HG02852 (cell line): ENCODE measurements around the gene RTL5.
"Not testable (repeated sequence)": the region's sequence is repeated elsewhere in the genome, so short reads cannot be mapped to it uniquely, and the experiment has no call there.

ENCODE experiments used
- ATAC-seq: cut with Tn5 transposase; IDR thresholded peaks from one replicate; pipeline ENCODE4 v1.9.1; 2021; ENCODE audit warnings: mild to moderate bottlenecking, moderate library complexity; ENCODE audit not compliant: unreplicated experiment

Gene RTL5

DNA sequence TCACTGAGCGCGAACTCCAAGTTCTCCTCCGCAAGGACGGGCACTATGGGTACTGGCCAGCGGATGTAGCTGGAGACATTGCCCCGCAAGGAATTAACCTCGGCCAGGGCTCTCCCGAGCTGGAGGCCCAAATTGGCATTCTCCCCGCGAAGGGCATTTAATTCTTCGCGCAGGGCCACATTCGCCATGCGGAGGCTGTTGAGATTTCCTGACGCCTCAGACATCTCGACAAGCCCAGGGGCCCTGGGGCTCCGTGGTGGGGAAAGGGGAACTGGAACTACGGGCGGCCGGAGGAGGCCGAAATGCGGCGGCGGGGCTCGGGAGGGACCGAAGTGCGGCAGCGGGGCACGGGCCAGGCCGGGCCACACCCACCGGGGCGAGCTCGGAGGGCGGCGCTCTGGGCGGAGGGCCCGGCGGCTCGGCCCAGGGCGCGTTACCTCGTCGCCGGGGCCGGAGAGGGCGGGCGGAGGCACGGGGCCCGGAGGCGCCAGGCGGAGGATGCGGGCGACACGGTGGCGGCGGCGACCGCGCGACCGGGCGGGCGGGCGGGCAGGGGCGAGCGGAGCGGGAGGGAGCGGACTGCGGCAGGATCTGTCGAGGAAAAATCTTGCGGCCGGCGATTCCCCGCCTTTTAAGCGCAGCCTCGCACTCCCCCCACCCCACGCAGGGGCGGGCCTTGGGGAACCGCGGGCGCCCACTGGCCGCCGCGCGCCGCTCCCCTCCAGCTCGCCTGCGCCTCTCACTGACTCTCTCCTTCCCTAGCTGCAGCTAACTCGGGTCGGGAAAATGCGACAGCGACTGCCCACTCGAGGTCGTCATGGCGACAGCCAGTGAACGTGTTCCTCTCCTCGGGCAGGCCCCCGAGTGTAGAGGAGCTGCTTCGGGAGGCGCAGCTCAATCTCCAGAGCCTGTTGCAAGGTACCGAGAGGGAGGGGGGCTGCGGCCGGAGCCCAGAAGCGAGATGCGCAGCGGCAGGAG lies at the start of gene RTL5:
RTL5 (minus strand) TSS at position 599 of the 978 bp plus-strand sequence.
- peak; percentile 60 for ATAC-seq

DNA sequence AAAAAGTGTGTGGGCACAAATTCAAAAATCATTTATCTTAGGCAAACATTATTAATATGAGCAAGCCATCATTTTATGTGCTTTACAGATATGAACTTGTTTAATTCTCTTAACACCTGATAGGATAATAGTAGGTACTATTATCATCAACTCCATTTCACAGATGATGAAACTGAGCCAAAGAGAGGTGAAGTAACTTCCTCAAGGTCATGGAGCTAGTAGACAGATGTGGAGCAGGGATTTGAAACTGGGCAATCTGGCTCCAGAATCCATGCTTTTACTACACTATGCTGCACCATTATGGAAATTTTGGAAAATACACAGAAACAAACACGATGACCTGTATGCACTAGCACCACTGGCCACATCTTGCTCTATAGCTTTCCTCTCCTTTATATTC lies 48.8 kb upstream of the RTL5 start:
- ATAC-seq = no peak

DNA sequence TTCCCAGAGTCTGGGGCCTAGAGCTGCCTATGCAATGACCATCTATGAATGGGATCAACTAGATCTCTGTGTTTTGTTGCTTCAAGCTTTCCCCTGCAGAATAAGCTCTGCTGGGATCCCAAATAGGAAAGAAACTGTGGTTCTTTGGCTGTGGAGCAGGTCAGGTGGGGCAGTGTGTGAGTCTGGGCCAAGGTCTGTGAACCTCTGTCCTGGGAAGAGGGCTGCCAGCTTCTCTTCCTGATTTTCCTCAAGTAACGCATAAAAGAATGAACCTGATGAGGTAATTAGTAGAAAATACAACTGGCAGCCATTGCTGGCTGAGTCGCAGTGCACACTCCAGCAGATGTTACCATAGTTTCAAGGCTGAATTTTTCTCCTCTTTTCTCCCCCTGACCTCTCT lies 45.3 kb upstream of the RTL5 start:
- ATAC-seq = no peak

DNA sequence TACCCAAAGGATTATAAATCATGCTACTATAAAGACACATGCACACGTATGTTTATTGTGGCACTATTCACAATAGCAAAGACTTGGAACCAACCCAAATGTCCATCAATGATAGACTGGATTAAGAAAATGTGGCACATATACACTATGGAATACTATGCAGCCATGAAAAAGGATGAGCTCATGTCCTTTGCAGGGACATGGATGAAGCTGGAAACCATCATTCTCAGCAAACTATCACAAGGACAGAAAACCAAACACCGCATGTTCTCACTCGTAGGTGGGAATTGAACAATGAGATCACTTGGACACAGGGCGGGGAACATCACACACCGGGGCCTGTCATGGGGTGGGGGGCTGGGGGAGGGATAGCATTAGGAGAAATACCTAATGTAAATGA lies 44.6 kb upstream of the RTL5 start:
- ATAC-seq = not testable (repeated sequence)

DNA sequence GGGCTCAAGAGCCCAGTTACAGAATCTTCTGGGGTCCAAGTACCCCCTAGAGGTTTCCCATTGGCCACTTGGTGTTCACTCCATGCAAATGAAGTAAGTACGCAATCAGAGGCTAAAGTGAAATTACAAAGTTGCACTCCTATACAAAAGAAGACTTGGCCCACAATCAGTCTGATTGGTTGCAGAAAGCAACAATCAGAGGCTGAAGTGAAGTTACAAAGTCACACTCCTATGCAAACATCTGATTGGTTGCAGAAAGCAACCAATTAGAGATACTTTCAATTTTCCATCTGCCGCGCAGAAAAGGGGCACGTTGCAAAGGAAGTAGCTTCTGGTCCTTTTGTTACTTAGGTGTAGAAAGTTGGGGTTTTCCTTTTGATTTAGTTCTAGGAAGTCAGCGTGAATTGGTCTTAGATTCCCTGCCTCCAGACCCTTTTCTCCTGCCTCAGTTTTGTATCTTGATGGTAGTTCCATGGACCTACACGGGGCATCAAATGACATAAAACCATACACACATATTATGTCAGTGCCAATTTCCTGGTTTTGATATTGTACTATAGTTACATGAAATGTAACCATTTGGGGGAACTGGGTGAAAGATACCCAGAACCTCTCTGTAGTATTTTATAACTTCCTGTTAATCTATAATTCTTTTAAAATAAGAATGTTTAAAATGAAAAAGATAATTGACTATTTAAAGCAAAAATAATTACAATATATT lies 37.5 kb upstream of the RTL5 start:
- no peak for ATAC-seq

DNA sequence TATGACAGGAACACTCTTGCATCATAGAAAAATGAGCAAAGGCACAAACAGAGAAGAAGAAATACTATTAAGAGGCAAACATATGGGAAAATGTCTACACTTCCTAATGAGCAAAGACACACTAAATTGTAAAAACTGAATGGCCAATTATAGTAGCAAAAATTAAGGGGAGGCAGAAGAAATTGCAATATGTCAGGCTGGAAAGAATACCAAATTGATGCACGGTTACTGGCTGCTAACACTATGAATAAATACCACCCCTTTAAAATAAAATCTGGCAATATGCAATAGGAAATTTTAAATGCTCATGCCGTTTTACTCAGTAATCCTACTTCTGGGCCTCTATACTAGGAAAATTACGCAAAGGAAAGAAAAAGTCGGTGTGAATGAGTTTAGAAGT lies 33.8 kb upstream of the RTL5 start:
- no peak for ATAC-seq

DNA sequence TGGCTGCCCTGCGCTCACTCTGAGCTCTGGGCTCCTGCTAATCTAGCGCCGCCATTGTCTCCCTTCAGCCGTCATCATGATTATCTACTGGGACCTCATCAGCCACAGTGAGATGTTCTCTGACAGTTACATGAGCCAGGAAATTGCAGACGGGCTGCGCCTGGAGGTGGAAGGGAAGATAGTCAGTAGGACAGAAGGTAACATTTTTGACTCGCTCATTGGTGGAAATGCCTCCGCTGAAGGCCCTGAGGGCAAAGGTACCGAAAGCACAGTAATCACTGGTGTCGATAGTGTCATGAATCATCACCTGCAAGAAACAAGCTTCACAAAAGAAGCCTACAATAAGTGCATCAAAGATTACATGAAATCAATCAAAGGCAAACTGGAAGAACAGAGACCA lies 28.1 kb upstream of the RTL5 start:
- ATAC-seq = no peak

DNA sequence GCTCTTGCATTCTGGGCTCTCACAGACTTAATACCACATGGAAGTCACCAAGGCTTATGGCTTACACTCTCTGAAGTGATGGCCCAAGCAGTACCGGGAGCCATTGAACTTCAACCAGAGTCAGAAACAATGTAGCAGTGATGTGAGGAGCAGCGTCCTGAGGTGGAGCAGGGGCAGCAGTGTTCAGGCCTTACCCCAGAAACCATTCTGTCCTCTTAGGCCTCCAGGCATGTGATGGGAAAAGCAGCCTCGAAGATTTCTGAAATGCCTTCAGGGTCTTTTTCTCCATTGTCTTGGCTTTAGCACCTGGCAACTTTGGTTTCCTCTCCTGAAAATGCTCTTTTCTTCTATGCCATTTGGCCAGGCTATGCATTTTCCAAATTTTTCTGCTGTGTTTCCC lies 27.1 kb upstream of the RTL5 start:
- no peak for ATAC-seq

DNA sequence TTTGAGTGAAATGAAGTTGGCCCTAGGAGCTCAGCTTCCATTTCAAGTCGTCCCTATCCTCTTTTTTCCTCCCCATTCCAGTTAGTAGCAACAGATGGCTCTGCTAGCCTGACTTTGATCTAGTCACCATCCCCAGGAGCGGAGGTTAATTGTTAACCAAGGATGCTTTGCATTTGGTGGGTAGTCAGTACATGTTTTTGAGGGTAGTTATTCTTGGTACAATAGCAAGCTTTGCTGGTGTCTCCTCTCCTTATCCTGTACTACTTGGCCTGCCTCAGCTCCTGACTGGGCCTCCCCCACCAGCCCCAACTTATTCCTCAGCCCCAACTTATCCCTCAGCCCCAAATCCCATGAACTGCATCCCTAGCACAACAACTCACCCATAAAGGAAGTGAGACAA lies 14.8 kb upstream of the RTL5 start:
- ATAC-seq = no peak

DNA sequence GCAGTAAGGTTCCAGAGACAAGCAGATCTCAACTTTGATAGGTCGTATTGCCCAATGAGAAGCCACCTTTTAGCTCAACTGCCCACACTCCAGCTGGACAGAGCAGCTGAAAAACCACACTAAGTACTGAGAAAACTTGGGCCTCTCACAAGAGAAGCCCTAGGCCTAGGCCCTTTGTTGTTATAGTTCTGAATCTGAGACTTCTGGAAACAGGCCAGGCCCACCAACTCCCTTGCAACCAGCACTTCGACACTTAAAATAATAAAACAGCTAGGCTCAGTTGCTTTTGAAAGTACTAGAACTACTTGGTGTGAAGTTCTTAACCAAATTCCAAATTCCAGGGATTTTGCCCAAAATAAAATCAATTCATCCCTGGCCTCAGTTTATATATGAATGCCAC lies 13.5 kb upstream of the RTL5 start:
- no peak for ATAC-seq

DNA sequence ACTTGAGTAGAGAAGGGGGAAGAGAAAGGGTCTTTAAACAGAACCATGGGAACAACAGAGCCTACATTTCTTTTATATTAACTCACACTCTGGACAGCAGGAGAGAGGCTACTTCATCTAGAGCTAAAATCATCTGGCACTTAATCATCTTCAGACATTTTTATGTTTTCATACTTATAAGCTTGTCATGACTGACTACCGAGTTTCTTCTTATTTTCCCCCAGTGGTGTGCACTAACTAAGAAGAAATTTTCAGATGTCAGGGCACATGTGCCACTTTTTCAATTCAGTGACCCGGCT lies 11.8 kb upstream of the RTL5 start:
- ATAC-seq = no peak

DNA sequence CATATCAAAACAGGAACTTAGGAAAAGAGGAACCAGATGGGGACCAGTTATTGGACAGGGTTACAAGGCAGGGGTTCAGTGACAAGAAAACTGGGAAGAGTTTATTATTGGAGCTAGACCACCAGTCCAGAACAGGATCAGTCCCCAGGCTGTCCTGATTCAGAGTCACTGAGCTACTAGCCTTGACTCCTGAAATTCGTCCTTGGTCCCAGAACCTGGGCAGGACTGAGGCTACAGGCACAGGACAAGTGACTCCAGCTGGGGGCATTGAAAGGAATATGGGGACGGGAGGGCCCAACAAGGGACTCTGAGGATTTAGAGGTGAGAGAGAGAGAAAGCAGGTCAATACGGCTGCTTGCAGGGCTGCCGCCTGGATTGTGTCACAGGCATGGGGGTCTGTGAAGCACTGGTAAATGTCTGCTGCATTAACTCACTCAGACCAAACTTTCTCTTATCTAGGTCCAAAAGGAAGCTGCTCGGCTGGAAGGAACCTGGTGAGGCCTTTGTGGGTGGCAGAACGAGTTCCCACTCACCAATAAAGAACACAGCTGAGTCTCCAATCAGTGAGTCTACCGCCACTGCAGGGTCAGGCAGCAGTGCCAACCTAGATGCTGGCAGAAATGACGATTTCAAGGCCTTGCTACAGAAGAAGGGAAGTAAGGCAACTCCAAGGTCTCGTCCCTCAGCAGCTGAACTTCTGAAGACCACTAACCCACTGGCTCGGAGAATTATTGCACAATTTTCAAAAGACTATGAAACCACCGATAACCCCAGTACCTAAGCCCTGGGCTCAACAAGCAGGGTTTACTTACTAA lies 11.3 kb upstream of the RTL5 start:
- ATAC-seq = no peak

DNA sequence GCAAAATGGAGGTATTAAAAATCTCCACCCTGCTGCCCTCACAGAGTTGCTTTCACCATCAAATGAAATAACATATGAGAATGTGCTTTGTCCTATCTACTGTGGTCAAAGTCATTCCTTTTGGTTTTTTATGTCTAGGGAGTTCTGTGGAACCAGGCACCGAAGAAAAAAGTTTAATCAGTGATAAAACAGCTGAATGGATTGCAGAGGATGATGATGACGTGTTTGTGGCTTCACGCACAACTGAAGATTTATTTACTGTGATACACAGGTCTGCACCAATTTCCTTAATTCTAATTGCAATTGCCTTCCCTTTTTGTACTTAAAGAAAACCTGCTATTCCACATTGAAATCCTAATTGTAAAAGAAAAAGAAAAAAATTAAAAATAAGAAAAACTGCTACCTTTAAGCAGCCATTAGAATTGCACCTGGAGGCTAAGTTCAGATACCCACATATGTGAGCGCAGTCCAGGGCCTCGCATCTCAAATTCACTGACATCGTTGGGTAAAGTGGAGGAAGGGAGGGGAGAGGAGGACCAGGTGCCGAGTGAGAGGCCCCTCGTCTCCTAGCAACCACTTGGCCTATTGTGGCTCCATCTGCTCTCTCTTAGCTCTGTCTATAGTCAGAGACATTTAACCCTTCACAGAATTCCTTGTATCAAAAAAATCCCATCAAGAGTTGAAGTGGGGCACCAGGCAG lies 10.5 kb upstream of the RTL5 start:
- no peak for ATAC-seq

DNA sequence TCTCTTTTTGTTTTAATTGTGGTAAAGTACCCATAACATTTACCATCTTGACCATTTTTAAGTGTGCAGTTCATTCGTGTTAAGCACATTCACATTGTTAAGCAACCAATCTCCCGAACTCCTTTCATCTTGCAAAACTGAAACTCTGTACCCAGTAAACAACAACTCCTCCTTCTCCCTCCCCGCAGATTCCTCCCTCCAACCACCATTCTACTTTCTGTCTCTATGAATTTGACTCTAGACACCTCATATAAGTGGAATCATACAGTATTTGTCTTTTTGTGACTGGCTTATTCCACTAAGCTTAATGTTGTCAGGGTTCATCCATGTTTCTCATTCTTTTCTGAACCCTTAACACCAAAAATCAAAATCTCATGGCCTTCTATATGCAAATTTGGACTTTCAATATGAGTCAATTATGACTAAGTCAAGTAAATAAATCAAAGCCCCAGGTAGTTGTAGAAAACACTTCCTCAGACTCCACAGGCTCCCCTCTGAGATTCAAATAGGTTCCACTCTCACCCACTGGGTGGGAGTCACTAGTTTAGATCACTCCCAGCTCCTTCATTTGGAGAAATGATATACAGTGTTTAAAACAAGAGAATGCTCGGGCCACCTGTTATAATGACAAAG lies 9.8 kb upstream of the RTL5 start:
- ATAC-seq = peak; percentile 76

DNA sequence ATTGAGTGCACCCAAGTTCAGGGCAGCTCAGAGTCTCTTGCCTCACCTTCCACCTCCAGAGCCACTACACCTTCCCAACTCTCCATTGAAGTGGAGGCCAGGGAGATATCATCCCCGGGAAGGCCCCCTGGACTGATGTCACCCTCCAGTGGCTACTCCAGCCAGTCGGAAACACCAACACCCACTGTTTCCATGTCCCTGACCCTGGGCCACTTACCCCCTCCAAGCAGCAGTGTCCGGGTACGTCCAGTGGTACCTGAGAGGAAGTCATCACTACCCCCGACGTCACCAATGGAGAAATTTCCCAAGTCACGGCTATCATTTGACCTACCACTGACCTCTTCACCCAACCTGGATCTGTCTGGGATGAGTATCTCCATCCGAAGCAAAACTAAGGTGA lies 7.8 kb upstream of the RTL5 start:
- ATAC-seq = no peak

DNA sequence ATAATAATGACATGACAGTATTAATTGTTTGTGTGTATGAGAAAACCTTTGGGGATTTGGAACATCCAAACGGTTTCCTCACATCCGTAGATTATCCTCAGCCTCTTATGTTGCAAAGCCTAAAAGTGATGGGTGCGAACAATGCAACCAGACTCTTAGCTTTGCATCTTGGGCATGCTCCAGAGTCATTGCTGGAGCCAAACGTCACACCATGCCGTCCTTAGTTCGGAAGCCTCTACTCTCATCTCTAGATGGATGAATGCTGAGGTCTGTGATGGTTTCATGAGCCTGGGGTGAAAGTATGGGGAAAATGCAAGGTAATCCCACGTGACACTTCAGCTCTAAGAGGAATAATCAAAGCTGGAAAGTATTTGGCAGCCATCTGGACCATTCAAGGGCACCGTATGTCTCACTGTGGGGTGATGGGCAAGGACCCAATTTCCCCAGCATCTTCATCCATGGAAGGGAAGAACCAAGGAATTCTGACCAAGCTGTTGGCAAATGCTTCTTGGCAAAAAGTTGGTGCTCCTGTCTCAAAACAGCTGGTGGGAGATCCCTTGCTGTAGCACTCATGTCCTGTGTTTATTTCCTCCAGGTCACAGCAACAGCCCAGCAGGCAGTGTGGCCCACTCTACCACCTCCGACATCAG lies 6.3 kb upstream of the RTL5 start:
- ATAC-seq = no peak

DNA sequence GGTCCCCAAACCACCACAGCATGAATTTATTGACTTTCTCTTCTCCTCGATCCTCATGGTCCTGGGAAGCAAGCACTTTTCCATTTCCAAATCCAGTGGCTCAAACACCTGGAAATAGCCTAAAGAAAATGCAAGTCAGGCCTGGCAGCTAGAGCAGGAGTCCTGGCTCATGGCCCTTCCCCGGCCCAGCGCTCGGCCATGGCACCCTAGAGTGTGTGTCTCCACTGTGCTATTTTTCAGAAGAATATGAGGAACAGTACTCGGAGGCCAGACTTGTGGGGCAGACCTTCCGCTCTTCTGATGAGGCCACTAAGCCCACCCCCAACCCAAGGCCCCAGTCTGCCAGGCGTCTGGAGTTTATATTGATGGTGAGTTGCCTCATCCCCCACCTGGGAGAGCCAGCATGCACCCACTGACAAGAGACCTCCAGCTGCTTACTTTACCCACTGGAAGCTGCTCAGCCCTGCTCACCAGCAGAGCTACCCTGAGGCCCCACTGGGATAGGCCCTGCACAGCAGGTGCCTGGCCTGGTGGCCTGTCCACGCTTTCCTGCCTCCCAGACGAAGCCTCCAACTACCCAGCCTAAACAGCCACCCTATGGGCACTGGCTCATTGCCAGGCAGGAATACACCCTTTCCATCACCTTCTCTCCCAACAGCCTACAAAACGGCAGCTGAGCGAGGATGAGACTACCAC lies 2.3 kb upstream of the RTL5 start:
- ATAC-seq = no peak

DNA sequence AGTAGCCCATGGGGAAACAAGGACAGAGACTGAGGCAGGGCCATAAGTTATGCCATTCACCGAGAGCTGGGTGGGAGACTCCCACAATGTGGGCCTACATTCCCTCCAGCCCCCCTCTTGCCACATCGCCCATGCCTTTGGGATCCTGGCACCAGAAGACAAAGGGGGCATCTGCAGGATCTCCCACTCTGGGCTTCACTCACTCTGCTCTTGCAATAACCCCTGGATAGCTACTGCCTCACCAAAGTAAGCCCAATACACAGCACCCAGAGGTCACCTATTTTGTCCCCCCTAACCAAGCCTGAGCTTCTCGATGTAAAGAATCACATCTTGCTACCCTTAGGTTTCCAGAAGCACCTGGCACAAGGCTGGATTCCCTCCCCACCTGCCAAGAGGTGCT lies 741 bp upstream of the RTL5 start:
- no peak for ATAC-seq

DNA sequence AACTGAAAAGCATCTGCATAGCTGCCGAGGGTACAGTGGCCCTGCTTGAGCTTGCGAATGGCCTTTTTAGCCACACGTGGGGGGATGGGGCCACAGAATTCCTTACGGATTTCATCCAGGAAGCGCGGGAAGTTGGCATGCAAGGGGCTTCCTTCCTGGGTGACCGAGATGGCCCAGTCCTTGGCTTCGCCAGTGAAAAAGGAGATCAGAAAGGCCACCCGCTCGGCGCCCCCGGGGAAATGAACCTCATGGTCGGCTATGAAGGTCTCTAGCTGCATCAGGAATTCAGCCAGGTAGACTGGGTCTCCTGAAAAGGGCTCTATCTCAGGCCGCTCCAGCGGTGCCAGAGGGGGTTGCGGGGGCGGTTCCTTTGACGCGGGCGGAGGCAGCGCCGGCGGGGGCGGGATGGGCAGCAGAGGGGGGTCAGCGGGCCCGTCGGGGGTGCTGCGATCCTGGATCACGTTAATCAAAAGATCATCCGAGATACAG lies 909 bp downstream of the RTL5 start:
- ATAC-seq = no peak
